K562 (cell line): ENCODE results near the gene IFT172. TPM values are rescaled to one million over a fixed set of nuclear protein-coding genes. Genes with fewer than 3 reads are reported as not detected.
A peak's percentile ranks its signal among the peaks of the same experiment; 100 is the strongest.

Source experiments
- ARID3A ChIP-seq: IDR thresholded peaks from 2 replicates; pipeline ENCODE4 v1.6.1; 2012; ENCODE audit warnings: low read depth, low read length, improper control_type of control experiment, borderline replicate concordance
- BRD9 ChIP-seq: fragments of 450-650 bp; IDR thresholded peaks from 2 replicates; pipeline ENCODE4 v1.6.1; 2018; ENCODE audit warnings: low read depth; ENCODE audit not compliant: partially characterized antibody
- CTCF ChIP-seq, 3 experiments: IDR thresholded peaks in 2 of 3; conservative IDR thresholded peaks in 1 of 3; 2 replicates each; pipeline ENCODE4 v1.5.1; 2011 to 2012; ENCODE audit warnings: low read length in 3 of 3, mild to moderate bottlenecking in 3 of 3, control low read depth in 2 of 3, improper control_type of control experiment in 1 of 3, inconsistent platforms in 1 of 3, low read depth in 1 of 3, mixed read lengths in 1 of 3, moderate library complexity in 1 of 3; ENCODE audit not compliant: insufficient read depth in 2 of 3
- DIDO1 ChIP-seq: fragments of 450-650 bp; IDR thresholded peaks from 2 replicates; pipeline ENCODE4 v1.6.1; 2016; ENCODE audit warnings: low read depth, missing biosample characterization, missing genetic modification characterization
- E2F6 ChIP-seq, 2 experiments: IDR thresholded peaks; 2 replicates each; pipeline ENCODE4 v1.6.1; 2011; ENCODE audit warnings: borderline replicate concordance in 1 of 2, control low read depth in 1 of 2, low read depth in 1 of 2, low read length in 1 of 2, mild to moderate bottlenecking in 1 of 2, mixed read lengths in 1 of 2, moderate library complexity in 1 of 2; ENCODE audit not compliant: insufficient read depth in 1 of 2, insufficient read length in 1 of 2, poor library complexity in 1 of 2, severe bottlenecking in 1 of 2; ENCODE audit errors: extremely low read depth in 1 of 2
- GATAD2B ChIP-seq: fragments of 450-650 bp; IDR thresholded peaks from 2 replicates; pipeline ENCODE4 v1.6.1; 2017; ENCODE audit warnings: mild to moderate bottlenecking, borderline replicate concordance
- GTF2A2 ChIP-seq: IDR thresholded peaks from 2 replicates; pipeline ENCODE4 v1.6.1; 2016; ENCODE audit warnings: mild to moderate bottlenecking, missing genetic modification characterization, missing compliant biosample characterization
- GTF2E2 ChIP-seq: fragments of 200-800 bp; sonication (Bioruptor generic); IDR thresholded peaks from 2 replicates; pipeline ENCODE4 v1.6.1; 2016; ENCODE audit warnings: missing genetic modification characterization, missing compliant biosample characterization
- HNRNPL ChIP-seq: fragments of 200-400 bp; formaldehyde crosslinking; IDR thresholded peaks from 2 replicates; pipeline ENCODE4 v1.6.1; 2017; ENCODE audit warnings: low read depth, mild to moderate bottlenecking, low read length
- KAT2B ChIP-seq: IDR thresholded peaks from one replicate; pipeline ENCODE4 v1.6.1; 2012; ENCODE audit warnings: low read depth, mild to moderate bottlenecking, control low read depth, inconsistent platforms, low read length, moderate library complexity
- MEF2A ChIP-seq: IDR thresholded peaks from 2 replicates; pipeline ENCODE4 v1.6.1; 2011; ENCODE audit warnings: low read depth, mild to moderate bottlenecking, low read length, moderate library complexity; ENCODE audit not compliant: control insufficient read depth
- MLLT1 ChIP-seq, 2 experiments: fragments of 450-650 bp; IDR thresholded peaks; 2 replicates each; pipeline ENCODE4 v1.6.1; 2016
- MYNN ChIP-seq, 2 experiments: sonication (generic); formaldehyde crosslinking in 1 of 2; IDR thresholded peaks; 2 replicates each; pipeline versions ENCODE4 v1.5.0 to v1.6.1; 2016 to 2020; ENCODE audit warnings: antibody characterized with exemption in 1 of 2, missing genetic modification reagents in 1 of 2
- NONO ChIP-seq, 2 experiments: fragments of 200-400 bp in 1 of 2; fragments of 450-650 bp in 1 of 2; formaldehyde crosslinking in 1 of 2; IDR thresholded peaks; 2 replicates each; pipeline ENCODE4 v1.6.1; 2017; ENCODE audit warnings: low read depth in 2 of 2, mild to moderate bottlenecking in 2 of 2, moderate library complexity in 2 of 2, low read length in 1 of 2
- PRMT5 ChIP-seq: sonication (generic); formaldehyde crosslinking; IDR thresholded peaks from 2 replicates; pipeline ENCODE4 v1.5.0; 2020; ENCODE audit warnings: missing genetic modification reagents
- PYGO2 ChIP-seq: fragments of 450-650 bp; IDR thresholded peaks from 2 replicates; pipeline ENCODE4 v1.6.1; 2016; ENCODE audit warnings: mild to moderate bottlenecking, missing genetic modification characterization, moderate library complexity, missing compliant biosample characterization
- SRSF3 ChIP-seq: fragments of 200-400 bp; formaldehyde crosslinking; IDR thresholded peaks from 2 replicates; pipeline ENCODE4 v1.6.1; 2016; ENCODE audit warnings: mild to moderate bottlenecking, low read length, moderate library complexity; ENCODE audit not compliant: insufficient read depth
- TFAP4 ChIP-seq: sonication (generic); formaldehyde crosslinking; IDR thresholded peaks from 2 replicates; pipeline ENCODE4 v1.8.0; 2022; ENCODE audit warnings: missing genetic modification reagents, mild to moderate bottlenecking, moderate library complexity, borderline replicate concordance
- U2AF2 ChIP-seq: fragments of 200-400 bp; formaldehyde crosslinking; optimal IDR thresholded peaks from 2 replicates; pipeline ENCODE3; 2017; ENCODE audit warnings: low read depth, mild to moderate bottlenecking, low read length
- polyA plus RNA-seq, 8 experiments: library from polyadenylated mRNA; depleted of rRNA in 4 of 8; stranded (reverse) in 5 of 8; unstranded in 3 of 8; fragments of >200 nt; fragmentation: Nextera tagmentation in 2 of 8; fragmentation: Illumina TruSeq in 1 of 8; extraction: Ambion mirVana in 2 of 8; extraction: Trizol in 1 of 8; gene quantifications; 2 replicates each; pipeline versions ENCODE4 v1.2.1 to v1.2.3, GENCODE V29; 2011 to 2014; ENCODE audit warnings: inconsistent platforms in 1 of 8, missing spikeins in 1 of 8
- total RNA-seq, 7 experiments: library from RNA; depleted of rRNA in 6 of 7; stranded (reverse); fragments of >200 nt in 6 of 7; fragmentation: Illumina TruSeq in 2 of 7; extraction: Trizol in 2 of 7; gene quantifications; 2 replicates each; pipeline versions ENCODE4 v1.2.1 to v1.2.3, GENCODE V29; 2011 to 2021; ENCODE audit warnings: low replicate concordance in 1 of 7

Gene IFT172
- total and polyA plus RNA-seq, 9 of the 15 experiments (the other 6 are each of a cell fraction or from before 2014, with no cell fraction given), result 5.6 to 19.1 (median 13.5) TPM

GRCh38 chr2:27407798-27408491 lies 81.6 kb downstream of the IFT172 start (continued):
- TF ChIP-seq ARID3A, result no peak
- 0 out of 2 replicates have a peak, but pooled peaks have one; percentile 23 for TF ChIP-seq TFAP4 (CRISPR knock-in tag)
- no peak for TF ChIP-seq HNRNPL
- peak; percentile 76 to 89 (median 84) for TF ChIP-seq CTCF (IDR thresholded peaks at IDR 0.05 in 2 of 3, conservative IDR thresholded peaks at IDR 0.05 in 1 of 3; ENCODE audit: insufficient read depth in 2 of 3, low read depth in 1 of 3, low read length in 3 of 3)
- no peak for TF ChIP-seq PYGO2 (tag)
- TF ChIP-seq KAT2B, result no peak
- no peak for TF ChIP-seq MYNN (IDR thresholded peaks at IDR 0.05)
- TF ChIP-seq MYNN (CRISPR knock-in tag; IDR thresholded peaks at IDR 0.05), result no peak
- TF ChIP-seq GTF2E2, result no peak
- TF ChIP-seq GTF2A2 (tag), result no peak
- no peak for TF ChIP-seq GATAD2B
- TF ChIP-seq NONO (IDR thresholded peaks at IDR 0.05; ENCODE audit: low read depth in 2 of 2, low read length in 1 of 2), result no peak
- TF ChIP-seq MLLT1 (IDR thresholded peaks at IDR 0.05), result peak in 1 of 2 experiments; percentile 93; a peak in 2 of 4 replicates
- no peak for TF ChIP-seq MEF2A
- no peak for TF ChIP-seq SRSF3
- no peak for TF ChIP-seq E2F6 (IDR thresholded peaks at IDR 0.05; ENCODE audit: borderline replicate concordance in 1 of 2, extremely low read depth in 1 of 2, insufficient read depth in 1 of 2, insufficient read length in 1 of 2, low read depth in 1 of 2, low read length in 1 of 2, poor library complexity in 1 of 2, severe bottlenecking in 1 of 2)
- TF ChIP-seq DIDO1 (tag), result no peak
- TF ChIP-seq BRD9, result peak; percentile 52
- TF ChIP-seq U2AF2, result no peak
- TF ChIP-seq PRMT5 (CRISPR knock-in tag), result no peak
